Cardiac fibroblast (primary cell): Measurements from ENCODE around the gene PPIP5K1.
A peak's percentile ranks its signal among the peaks of the same experiment; 100 is the strongest.

Experiments
- DNase-seq, 2 donors: peaks; one replicate each; pipeline versions ENCODE4 v3.0.0 to v3.0.0-alpha.2; 2010; ENCODE audit warnings: low read depth in 2 of 2
- H3K4me3 ChIP-seq, 2 donors: replicated peaks in 1 of 2; 1 replicate in 1 of 2; 2 replicates in 1 of 2; pipeline ENCODE4 v1.5.1; 2011; ENCODE audit warnings: low read depth in 2 of 2, low read length in 2 of 2, mild to moderate bottlenecking in 2 of 2, moderate library complexity in 1 of 2
- CTCF ChIP-seq: IDR thresholded peaks from one replicate; pipeline ENCODE4 v1.5.1; 2011; ENCODE audit warnings: low read depth, mild to moderate bottlenecking, low read length, inconsistent platforms

The PPIP5K1 gene

GRCh38 chr15:43499635-43500034 is 90.4 kb downstream of the PPIP5K1 start:
- no peak overlapping the region for H3K4me3 ChIP-seq
- no peak for TF ChIP-seq CTCF
- DNase-seq: no peak

GRCh38 chr15:43498990-43499389 is 91.0 kb downstream of the PPIP5K1 start:
- no peak for TF ChIP-seq CTCF
- DNase-seq: no peak

GRCh38 chr15:43493703-43494472 is 96.1 kb downstream of the PPIP5K1 start:
- peak overlapping the region in 1 of 2 donors; percentile 98 for H3K4me3 ChIP-seq
- no peak for TF ChIP-seq CTCF
- DNase-seq: no peak

More at GRCh38 chr15:43498990-43499389, 91.0 kb downstream of the PPIP5K1 start:
- no peak overlapping the region for H3K4me3 ChIP-seq

GRCh38 chr15:43492673-43493601 is 97.1 kb downstream of the PPIP5K1 start, which contains the start of gene TP53BP1:
TSS of gene TP53BP1 (minus strand) at chr15:43493156. CDS start at chr15:43493043, 113 bp downstream.
- no peak for TF ChIP-seq CTCF
- peak within 1 kb of the TSS; percentile 93 to 98 for H3K4me3 ChIP-seq
- DNase-seq: peak; percentile 94 to 96

GRCh38 chr15:43492266-43492665 is 97.7 kb downstream of the PPIP5K1 start:
- TF ChIP-seq CTCF: no peak
- H3K4me3 ChIP-seq: peak overlapping the region; percentile 93 to 98
- no peak for DNase-seq

GRCh38 chr15:43489191-43489590 is 100.8 kb downstream of the PPIP5K1 start:
- TF ChIP-seq CTCF: no peak
- peak; percentile 18 to 54 for DNase-seq
- H3K4me3 ChIP-seq: no peak overlapping the region
